Measurements from ENCODE around the gene ANGPTL2.

Gene ANGPTL2

GRCh38 chr9:127077644-127077946 lies 44.8 kb downstream of the ANGPTL2 start:
- DNase-seq (ENCODE audit: low read depth, low spot score): no peak

GRCh38 chr9:127076860-127077643 lies 45.4 kb downstream of the ANGPTL2 start:
- no peak for DNase-seq (ENCODE audit: low read depth, low spot score)

- DNase-seq (ENCODE audit: low read depth, low spot score): no peak
Observed at GRCh38 chr9:127075624-127076372, 46.6 kb downstream of the ANGPTL2 start.

- no peak for DNase-seq (ENCODE audit: low read depth, low spot score)
Observed at GRCh38 chr9:127074561-127075548, 47.6 kb downstream of the ANGPTL2 start.

GRCh38 chr9:127067603-127068220 lies 54.7 kb downstream of the ANGPTL2 start:
- no peak for DNase-seq (ENCODE audit: low read depth, low spot score)

DNA sequence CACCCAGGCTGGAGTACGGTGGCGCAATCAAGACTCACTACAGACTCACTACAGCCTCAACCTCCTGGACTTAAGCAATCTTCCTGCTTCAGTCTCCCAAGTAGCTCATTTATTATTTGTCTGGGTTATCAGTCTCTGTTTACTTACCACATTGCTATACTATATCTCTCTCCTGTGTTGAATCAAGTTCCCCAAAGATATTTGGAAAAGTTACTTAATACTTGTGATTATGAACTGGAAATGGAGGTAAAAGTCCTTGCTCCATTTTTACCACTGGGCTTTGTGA lies 55.6 kb downstream of the ANGPTL2 start:
- no peak for DNase-seq (ENCODE audit: low read depth, low spot score)

- no peak for DNase-seq (ENCODE audit: low read depth, low spot score)
Observed at GRCh38 chr9:127066060-127066850, 56.2 kb downstream of the ANGPTL2 start.

DNA sequence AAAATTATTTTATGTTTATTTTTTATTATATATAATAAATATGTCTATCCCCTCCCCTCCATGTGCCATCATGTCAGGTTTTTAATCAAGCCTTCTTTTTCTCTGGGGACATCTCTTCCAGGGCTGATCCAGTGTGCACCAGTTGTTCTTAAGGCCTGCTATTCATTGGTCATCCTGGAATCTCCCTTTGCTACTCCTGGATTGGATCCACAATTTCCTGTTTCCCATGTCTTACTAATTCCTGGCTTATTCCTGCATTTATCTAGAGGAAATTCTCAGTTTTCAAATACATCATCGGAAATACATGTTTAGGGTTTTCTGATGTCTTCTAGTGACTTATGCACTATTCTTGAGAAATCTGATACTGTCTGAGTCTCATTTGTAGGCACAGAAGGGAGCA lies 56.8 kb downstream of the ANGPTL2 start:
- DNase-seq (ENCODE audit: low read depth, low spot score): no peak

GRCh38 chr9:127064335-127064734 lies 58.1 kb downstream of the ANGPTL2 start:
- no peak for DNase-seq (ENCODE audit: low read depth, low spot score)

DNA sequence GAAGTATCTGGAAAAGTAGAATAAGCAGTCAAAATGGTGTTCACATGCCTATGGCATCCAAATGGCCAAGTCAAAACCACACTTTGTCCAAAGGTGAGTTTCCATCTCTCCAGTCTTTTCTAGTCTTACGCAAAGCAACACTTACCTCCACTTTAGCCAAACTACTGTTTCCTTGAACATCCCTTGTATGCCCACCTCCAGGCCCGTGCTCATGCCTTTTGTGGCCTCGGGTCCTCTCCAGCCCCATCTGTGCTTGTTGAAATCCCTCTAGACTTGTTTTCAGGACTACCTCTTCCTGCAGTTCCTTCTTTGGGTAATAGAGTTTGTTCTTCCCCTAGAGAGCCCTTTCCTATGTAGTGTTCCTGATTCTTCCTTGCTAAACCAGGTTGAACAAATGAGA lies 61.0 kb downstream of the ANGPTL2 start:
- no peak for DNase-seq (ENCODE audit: low read depth, low spot score)

- no peak for DNase-seq (ENCODE audit: low read depth, low spot score)
Observed at GRCh38 chr9:127059765-127060361, 62.6 kb downstream of the ANGPTL2 start.

- no peak for DNase-seq (ENCODE audit: low read depth, low spot score)
Observed at GRCh38 chr9:127059030-127059429, 63.4 kb downstream of the ANGPTL2 start.

GRCh38 chr9:127058645-127059021 lies 63.8 kb downstream of the ANGPTL2 start:
- DNase-seq (ENCODE audit: low read depth, low spot score): no peak

- DNase-seq (ENCODE audit: low read depth, low spot score): no peak
Observed at GRCh38 chr9:127058011-127058644, 64.3 kb downstream of the ANGPTL2 start.

DNA sequence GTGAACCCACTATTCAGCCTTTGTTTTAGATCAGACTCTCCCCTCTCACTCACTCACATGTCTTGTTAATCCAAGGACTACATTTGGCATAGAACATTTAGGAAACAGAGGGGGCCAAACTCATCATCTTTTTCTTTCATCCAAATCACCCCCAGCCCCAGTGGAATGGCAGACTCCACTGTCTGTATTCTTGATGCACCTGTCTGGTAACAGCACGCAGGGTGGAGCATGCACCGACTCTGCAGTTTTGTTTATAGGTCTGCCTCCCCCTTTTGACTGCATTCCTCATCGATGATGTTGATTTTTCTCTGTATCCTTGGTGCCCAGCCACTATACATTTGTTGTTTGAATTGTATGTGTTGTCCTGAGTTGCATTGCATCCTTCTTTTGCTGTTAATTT lies 66.0 kb downstream of the ANGPTL2 start:
- DNase-seq (ENCODE audit: low read depth, low spot score): no peak

DNA sequence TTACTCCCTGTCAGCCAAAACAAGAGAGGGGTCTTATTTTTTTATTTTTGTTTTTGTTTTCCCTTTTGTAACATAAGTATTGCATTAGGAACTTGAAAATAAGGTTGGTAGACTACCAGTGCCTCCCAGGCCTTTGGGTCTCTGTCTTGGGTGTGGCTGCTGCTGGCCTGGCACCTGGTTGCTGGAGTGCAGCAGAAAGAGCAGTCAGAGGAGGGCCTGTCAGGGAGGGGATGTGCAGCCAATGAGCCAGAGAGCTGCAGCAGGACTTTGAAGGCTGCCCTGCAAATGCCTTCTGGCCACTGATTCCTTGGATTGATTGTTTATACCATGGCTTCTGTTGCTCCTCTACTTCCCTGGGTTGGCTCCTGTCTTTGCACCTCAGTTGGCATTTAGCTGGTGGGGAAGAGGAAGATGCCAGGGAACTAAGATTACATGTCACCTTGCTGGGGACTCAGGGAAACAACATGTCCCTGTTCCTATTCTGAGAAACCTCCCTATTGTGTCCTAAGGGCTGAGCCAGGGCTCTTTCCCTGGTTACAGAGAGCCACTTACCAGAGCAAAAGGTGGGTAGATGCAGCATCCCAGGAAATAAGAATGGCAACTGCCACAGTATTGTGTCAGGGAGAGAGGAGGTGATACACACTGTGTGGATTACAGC lies 66.6 kb downstream of the ANGPTL2 start:
- DNase-seq (ENCODE audit: low read depth, low spot score): no peak

- DNase-seq (ENCODE audit: low read depth, low spot score): no peak
Observed at GRCh38 chr9:127053960-127054359, 68.5 kb downstream of the ANGPTL2 start.

GRCh38 chr9:127053057-127053821 lies 69.2 kb downstream of the ANGPTL2 start:
- DNase-seq (ENCODE audit: low read depth, low spot score): no peak

Data from activated CD4-positive, CD25-positive, alpha-beta regulatory T cell treated with anti-CD3 and anti-CD28 coated beads, Interleukin-2, amount 50 U/mL, for 16 hours (primary cell).